GM12878 (cell line): ENCODE data around the gene ZNF772. TPM values are rescaled to one million over a fixed set of nuclear protein-coding genes. Genes with fewer than 3 reads are reported as not detected.
A peak's percentile ranks its signal among the peaks of the same experiment; 100 is the strongest.

ENCODE experiments used
- ETV6 ChIP-seq, 2 experiments: fragments of 450-650 bp in 1 of 2; IDR thresholded peaks in 1 of 2; conservative IDR thresholded peaks in 1 of 2; 2 replicates each; pipeline ENCODE4 v1.6.1; 2014; ENCODE audit warnings: antibody characterized with exemption in 1 of 2, borderline replicate concordance in 1 of 2, low read depth in 1 of 2, mild to moderate bottlenecking in 1 of 2, moderate library complexity in 1 of 2
- JUND ChIP-seq: IDR thresholded peaks from 2 replicates; pipeline ENCODE4 v1.6.1; 2012; ENCODE audit warnings: low read depth, mild to moderate bottlenecking, low read length, improper control_type of control experiment, moderate library complexity
- KAT2A ChIP-seq: conservative IDR thresholded peaks from 2 replicates; pipeline ENCODE4 v1.6.1; 2011; ENCODE audit warnings: low read depth, low read length; ENCODE audit not compliant: control insufficient read depth
- MXI1 ChIP-seq: fragments of 150-350 bp; IDR thresholded peaks from 2 replicates; pipeline ENCODE4 v1.6.1; 2011; ENCODE audit warnings: low read depth, mild to moderate bottlenecking, inconsistent platforms, low read length, improper control_type of control experiment
- NFXL1 ChIP-seq: fragments of 450-650 bp; IDR thresholded peaks from 2 replicates; pipeline ENCODE4 v1.6.1; 2017; ENCODE audit warnings: antibody characterized with exemption, mild to moderate bottlenecking, borderline replicate concordance
- NR2F1 ChIP-seq: fragments of 450-650 bp; conservative IDR thresholded peaks from 2 replicates; pipeline ENCODE4 v1.6.1; 2017; ENCODE audit warnings: mild to moderate bottlenecking
- PAX8 ChIP-seq: fragments of 450-650 bp; IDR thresholded peaks from 2 replicates; pipeline ENCODE4 v1.6.1; 2017; ENCODE audit warnings: mild to moderate bottlenecking, moderate library complexity
- POU2F2 ChIP-seq: IDR thresholded peaks from 3 replicates; pipeline ENCODE4 v1.6.1; 2011; ENCODE audit warnings: low read depth, mild to moderate bottlenecking, low read length, borderline replicate concordance
- RELA ChIP-seq: fragments of 450-650 bp; IDR thresholded peaks from 2 replicates; pipeline ENCODE4 v1.8.0; 2014; ENCODE audit warnings: borderline replicate concordance; ENCODE audit not compliant: partially characterized antibody
- RUNX3 ChIP-seq: IDR thresholded peaks from 2 replicates; pipeline ENCODE4 v1.6.1; 2012; ENCODE audit warnings: low read length, inconsistent platforms
- ZNF384 ChIP-seq: IDR thresholded peaks from 2 replicates; pipeline ENCODE4 v1.6.1; 2012; ENCODE audit warnings: low read depth, mild to moderate bottlenecking, low read length, improper control_type of control experiment, borderline replicate concordance
- ZNF622 ChIP-seq: fragments of 450-650 bp; IDR thresholded peaks from 2 replicates; pipeline ENCODE4 v1.6.1; 2017; ENCODE audit warnings: mild to moderate bottlenecking, inconsistent platforms
- polyA plus RNA-seq, 11 experiments: library from polyadenylated mRNA; depleted of rRNA in 4 of 11; unstranded in 6 of 11; stranded (reverse) in 5 of 11; fragments of >200 nt; fragmentation: Nextera tagmentation in 4 of 11; fragmentation: Illumina TruSeq in 1 of 11; extraction: Ambion mirVana in 4 of 11; extraction: Trizol in 1 of 11; gene quantifications; 1 replicate in 1 of 11; 2 replicates in 10 of 11; pipeline versions ENCODE4 v1.2.1 to v1.2.3, GENCODE V29; 2011 to 2016; ENCODE audit warnings: inconsistent platforms in 2 of 11, missing spikeins in 2 of 11, low read depth in 1 of 11
- total RNA-seq, 4 experiments: library from RNA; depleted of rRNA in 3 of 4; stranded (reverse); fragments of >200 nt in 3 of 4; fragmentation: Illumina TruSeq in 1 of 4; extraction: Trizol in 1 of 4; gene quantifications; 2 replicates each; pipeline versions ENCODE4 v1.2.1 to v1.2.3, GENCODE V29; 2013 to 2021
- TF ChIP-seq, protein P1 (sequence below): fragments of 150-350 bp; IDR thresholded peaks from 2 replicates; pipeline ENCODE4 v1.6.1; 2014; ENCODE audit warnings: mild to moderate bottlenecking, low read depth, low read length
- TF ChIP-seq, protein P2 (sequence below): fragments of 450-650 bp; IDR thresholded peaks from 2 replicates; pipeline ENCODE4 v1.6.1; 2017; ENCODE audit warnings: mild to moderate bottlenecking, moderate library complexity
- TF ChIP-seq, protein P3 (sequence below): IDR thresholded peaks from 2 replicates; pipeline ENCODE4 v1.6.1; 2012; ENCODE audit warnings: low read depth, low read length, improper control_type of control experiment
- TF ChIP-seq, protein P4 (sequence below): fragments of 450-650 bp; conservative IDR thresholded peaks from 2 replicates; pipeline ENCODE4 v1.6.1; 2017; ENCODE audit warnings: mild to moderate bottlenecking, moderate library complexity
- TF ChIP-seq, protein P5 (sequence below): fragments of 450-650 bp; IDR thresholded peaks from 2 replicates; pipeline ENCODE4 v1.6.1; 2017; ENCODE audit warnings: mild to moderate bottlenecking, moderate library complexity

ZNF772 gene
- total and polyA plus RNA-seq, 10 of the 15 experiments (the other 5 are each of a cell fraction or from before 2014, with no cell fraction given), result 0.42 to 8.7 (median 3.8) TPM

DNA sequence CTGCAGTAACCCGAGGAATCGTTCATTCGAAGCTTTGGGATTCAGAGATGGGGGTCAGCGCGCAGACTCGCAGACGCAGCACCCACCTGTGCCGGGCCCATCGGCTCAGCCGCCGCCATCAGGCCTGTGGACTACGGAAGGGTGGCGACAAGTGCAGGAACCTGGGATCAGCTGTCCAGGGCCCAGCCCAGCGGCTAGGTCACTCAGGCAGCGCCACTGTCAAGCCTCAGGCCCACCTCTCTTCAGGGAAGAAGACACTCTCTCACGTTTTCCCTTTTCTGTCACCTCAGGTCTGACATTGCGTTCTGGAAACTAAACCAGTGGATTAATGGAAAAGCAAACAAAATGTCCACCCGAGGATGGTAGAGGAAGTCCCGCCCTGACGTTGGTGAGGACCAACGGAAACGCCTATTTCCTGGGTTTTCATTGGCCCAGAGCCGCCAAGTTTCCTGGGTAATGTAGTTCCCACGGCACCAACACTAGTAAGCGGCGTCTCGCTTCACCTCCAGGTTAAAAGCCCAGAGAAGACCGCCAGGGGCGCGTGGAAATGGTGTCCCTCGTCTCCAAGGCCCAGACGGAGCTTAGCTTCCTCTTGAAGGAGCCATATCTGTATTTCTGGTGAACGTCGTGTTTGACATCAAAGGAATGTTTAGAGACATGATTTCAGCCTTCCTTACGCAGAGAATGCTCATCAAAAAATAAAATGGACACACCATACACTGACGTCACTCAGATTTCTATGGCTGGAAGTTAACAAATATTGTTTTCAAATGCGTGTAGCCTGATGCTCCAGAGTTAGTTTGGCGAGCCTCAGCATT is at the start of gene ZNF772 (continued):
- TF ChIP-seq JUND (no peak), RELA (no peak), NR2F1 (no peak), ZNF384 (no peak), NFXL1 (no peak), ETV6 (conservative IDR thresholded peaks at IDR 0.05 in 1 of 2, IDR thresholded peaks at IDR 0.05 in 1 of 2; ENCODE audit: borderline replicate concordance in 1 of 2, low read depth in 1 of 2) (no peak), MXI1 (0 out of 2 replicates have a peak, but pooled peaks have one; percentile 20), RUNX3 (no peak), PAX8 (no peak), KAT2A (no peak), POU2F2 (no peak), ZNF622 (no peak)
- TF ChIP-seq, protein P1, sequence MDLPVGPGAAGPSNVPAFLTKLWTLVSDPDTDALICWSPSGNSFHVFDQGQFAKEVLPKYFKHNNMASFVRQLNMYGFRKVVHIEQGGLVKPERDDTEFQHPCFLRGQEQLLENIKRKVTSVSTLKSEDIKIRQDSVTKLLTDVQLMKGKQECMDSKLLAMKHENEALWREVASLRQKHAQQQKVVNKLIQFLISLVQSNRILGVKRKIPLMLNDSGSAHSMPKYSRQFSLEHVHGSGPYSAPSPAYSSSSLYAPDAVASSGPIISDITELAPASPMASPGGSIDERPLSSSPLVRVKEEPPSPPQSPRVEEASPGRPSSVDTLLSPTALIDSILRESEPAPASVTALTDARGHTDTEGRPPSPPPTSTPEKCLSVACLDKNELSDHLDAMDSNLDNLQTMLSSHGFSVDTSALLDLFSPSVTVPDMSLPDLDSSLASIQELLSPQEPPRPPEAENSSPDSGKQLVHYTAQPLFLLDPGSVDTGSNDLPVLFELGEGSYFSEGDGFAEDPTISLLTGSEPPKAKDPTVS, result no peak
- TF ChIP-seq, protein P2, sequence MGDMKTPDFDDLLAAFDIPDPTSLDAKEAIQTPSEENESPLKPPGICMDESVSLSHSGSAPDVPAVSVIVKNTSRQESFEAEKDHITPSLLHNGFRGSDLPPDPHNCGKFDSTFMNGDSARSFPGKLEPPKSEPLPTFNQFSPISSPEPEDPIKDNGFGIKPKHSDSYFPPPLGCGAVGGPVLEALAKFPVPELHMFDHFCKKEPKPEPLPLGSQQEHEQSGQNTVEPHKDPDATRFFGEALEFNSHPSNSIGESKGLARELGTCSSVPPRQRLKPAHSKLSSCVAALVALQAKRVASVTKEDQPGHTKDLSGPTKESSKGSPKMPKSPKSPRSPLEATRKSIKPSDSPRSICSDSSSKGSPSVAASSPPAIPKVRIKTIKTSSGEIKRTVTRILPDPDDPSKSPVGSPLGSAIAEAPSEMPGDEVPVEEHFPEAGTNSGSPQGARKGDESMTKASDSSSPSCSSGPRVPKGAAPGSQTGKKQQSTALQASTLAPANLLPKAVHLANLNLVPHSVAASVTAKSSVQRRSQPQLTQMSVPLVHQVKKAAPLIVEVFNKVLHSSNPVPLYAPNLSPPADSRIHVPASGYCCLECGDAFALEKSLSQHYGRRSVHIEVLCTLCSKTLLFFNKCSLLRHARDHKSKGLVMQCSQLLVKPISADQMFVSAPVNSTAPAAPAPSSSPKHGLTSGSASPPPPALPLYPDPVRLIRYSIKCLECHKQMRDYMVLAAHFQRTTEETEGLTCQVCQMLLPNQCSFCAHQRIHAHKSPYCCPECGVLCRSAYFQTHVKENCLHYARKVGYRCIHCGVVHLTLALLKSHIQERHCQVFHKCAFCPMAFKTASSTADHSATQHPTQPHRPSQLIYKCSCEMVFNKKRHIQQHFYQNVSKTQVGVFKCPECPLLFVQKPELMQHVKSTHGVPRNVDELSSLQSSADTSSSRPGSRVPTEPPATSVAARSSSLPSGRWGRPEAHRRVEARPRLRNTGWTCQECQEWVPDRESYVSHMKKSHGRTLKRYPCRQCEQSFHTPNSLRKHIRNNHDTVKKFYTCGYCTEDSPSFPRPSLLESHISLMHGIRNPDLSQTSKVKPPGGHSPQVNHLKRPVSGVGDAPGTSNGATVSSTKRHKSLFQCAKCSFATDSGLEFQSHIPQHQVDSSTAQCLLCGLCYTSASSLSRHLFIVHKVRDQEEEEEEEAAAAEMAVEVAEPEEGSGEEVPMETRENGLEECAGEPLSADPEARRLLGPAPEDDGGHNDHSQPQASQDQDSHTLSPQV, result no peak
- TF ChIP-seq, protein P3, sequence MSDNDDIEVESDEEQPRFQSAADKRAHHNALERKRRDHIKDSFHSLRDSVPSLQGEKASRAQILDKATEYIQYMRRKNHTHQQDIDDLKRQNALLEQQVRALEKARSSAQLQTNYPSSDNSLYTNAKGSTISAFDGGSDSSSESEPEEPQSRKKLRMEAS, result no peak
- TF ChIP-seq, protein P4, sequence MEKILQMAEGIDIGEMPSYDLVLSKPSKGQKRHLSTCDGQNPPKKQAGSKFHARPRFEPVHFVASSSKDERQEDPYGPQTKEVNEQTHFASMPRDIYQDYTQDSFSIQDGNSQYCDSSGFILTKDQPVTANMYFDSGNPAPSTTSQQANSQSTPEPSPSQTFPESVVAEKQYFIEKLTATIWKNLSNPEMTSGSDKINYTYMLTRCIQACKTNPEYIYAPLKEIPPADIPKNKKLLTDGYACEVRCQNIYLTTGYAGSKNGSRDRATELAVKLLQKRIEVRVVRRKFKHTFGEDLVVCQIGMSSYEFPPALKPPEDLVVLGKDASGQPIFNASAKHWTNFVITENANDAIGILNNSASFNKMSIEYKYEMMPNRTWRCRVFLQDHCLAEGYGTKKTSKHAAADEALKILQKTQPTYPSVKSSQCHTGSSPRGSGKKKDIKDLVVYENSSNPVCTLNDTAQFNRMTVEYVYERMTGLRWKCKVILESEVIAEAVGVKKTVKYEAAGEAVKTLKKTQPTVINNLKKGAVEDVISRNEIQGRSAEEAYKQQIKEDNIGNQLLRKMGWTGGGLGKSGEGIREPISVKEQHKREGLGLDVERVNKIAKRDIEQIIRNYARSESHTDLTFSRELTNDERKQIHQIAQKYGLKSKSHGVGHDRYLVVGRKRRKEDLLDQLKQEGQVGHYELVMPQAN, result no peak
- TF ChIP-seq, protein P5, sequence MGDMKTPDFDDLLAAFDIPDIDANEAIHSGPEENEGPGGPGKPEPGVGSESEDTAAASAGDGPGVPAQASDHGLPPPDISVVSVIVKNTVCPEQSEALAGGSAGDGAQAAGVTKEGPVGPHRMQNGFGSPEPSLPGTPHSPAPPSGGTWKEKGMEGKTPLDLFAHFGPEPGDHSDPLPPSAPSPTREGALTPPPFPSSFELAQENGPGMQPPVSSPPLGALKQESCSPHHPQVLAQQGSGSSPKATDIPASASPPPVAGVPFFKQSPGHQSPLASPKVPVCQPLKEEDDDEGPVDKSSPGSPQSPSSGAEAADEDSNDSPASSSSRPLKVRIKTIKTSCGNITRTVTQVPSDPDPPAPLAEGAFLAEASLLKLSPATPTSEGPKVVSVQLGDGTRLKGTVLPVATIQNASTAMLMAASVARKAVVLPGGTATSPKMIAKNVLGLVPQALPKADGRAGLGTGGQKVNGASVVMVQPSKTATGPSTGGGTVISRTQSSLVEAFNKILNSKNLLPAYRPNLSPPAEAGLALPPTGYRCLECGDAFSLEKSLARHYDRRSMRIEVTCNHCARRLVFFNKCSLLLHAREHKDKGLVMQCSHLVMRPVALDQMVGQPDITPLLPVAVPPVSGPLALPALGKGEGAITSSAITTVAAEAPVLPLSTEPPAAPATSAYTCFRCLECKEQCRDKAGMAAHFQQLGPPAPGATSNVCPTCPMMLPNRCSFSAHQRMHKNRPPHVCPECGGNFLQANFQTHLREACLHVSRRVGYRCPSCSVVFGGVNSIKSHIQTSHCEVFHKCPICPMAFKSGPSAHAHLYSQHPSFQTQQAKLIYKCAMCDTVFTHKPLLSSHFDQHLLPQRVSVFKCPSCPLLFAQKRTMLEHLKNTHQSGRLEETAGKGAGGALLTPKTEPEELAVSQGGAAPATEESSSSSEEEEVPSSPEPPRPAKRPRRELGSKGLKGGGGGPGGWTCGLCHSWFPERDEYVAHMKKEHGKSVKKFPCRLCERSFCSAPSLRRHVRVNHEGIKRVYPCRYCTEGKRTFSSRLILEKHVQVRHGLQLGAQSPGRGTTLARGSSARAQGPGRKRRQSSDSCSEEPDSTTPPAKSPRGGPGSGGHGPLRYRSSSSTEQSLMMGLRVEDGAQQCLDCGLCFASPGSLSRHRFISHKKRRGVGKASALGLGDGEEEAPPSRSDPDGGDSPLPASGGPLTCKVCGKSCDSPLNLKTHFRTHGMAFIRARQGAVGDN, result no peak
